HG02623 (cell line): Measurements from ENCODE around the gene WNT6.

Experiments used
- ATAC-seq: cut with Tn5 transposase; IDR thresholded peaks from one replicate; pipeline ENCODE4 v1.9.1; 2021; ENCODE audit warnings: moderate library complexity; ENCODE audit not compliant: unreplicated experiment

The WNT6 gene

GRCh38 chr2:218859556-218859987 lies at the start of gene WNT6:
WNT6 (plus strand) TSS chr2:218859805; CDS start chr2:218860038, 233 bp downstream.
- no peak for ATAC-seq

DNA sequence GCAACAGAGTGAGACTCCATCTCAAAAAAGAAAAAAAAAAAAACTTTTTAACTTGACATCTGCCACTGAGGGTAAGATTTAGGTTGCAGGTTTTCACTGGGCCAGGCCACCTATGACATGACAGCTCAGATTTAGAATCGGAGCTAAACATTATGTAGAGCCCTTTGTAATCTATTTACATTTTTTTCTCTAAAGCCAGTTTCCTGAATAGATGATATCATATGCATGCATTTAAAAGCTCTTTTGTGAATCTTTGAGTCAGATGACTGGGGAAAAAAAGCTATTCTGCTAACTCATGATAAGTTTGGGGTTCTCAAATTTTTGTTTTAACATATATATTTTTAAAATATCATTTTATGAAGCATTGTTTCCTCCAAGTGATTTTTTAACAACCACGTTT lies 49.3 kb upstream of the WNT6 start:
- no peak for ATAC-seq

DNA sequence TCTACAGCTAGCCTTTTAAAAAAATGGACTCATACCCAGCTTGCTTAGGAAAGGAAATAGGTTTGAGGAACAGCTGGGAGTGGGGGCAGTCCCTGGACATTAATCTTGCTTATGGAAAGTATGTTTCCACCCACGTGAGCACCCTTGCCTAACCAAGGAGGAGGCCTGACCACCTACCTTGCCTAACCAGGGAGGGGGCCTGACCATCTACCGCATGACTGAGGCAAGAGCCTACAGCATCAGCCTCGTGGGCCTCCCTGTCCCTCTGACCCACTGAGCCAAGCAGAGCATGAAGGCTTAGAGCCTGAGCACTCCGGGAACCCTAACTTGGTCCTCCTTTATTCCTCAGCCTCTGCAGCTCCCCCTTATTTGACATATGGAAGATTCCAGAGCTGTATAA lies 48.2 kb upstream of the WNT6 start:
- no peak for ATAC-seq

DNA sequence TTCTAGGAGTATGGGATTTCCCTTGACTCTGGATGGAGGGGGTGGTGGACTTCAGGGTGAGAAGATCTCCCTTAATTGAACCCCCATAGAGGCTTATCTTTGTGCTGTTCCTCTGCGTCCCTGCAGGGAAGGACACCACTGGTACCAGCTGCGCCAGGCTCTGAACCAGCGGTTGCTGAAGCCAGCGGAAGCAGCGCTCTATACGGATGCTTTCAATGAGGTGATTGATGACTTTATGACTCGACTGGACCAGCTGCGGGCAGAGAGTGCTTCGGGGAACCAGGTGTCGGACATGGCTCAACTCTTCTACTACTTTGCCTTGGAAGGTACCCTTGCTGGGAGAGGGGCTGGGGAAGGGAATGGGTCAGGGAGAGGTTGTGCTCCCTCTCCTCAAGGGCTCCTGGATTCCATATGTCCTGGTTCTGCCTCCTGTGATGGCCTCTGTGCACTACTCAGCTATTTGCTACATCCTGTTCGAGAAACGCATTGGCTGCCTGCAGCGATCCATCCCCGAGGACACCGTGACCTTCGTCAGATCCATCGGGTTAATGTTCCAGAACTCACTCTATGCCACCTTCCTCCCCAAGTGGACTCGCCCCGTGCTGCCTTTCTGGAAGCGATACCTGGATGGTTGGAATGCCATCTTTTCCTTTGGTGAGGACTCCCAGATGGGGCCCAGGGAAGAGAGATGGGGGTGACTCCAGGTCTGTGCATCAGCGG lies 47.3 kb upstream of the WNT6 start:
- ATAC-seq, result no peak

GRCh38 chr2:218812861-218813260 lies 46.7 kb upstream of the WNT6 start:
- no peak for ATAC-seq

GRCh38 chr2:218813771-218814460 lies 45.7 kb upstream of the WNT6 start:
- ATAC-seq, result no peak

DNA sequence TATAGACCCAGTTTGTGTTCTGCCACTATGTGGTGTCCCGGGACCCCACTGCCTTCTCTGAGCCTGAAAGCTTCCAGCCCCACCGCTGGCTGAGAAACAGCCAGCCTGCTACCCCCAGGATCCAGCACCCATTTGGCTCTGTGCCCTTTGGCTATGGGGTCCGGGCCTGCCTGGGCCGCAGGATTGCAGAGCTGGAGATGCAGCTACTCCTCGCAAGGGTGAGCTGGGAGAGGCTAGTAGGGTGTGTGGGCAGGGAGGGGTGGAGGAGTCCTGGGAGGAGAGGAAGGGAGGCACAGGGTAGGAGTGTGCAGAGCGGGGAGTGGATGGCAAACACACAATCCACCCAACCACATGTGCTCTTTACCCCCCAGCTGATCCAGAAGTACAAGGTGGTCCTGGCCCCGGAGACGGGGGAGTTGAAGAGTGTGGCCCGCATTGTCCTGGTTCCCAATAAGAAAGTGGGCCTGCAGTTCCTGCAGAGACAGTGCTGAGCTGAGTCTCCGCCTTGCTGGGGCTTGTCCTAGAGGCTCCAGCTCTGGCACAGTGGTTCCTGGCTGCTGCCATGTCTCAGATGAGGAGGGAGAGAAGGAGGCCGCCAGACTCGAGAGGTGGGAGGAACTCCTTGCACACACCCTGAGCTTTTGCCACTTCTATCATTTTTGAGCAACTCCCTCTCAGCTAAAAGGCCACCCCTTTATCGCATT lies 44.9 kb upstream of the WNT6 start:
- ATAC-seq, result no peak

DNA sequence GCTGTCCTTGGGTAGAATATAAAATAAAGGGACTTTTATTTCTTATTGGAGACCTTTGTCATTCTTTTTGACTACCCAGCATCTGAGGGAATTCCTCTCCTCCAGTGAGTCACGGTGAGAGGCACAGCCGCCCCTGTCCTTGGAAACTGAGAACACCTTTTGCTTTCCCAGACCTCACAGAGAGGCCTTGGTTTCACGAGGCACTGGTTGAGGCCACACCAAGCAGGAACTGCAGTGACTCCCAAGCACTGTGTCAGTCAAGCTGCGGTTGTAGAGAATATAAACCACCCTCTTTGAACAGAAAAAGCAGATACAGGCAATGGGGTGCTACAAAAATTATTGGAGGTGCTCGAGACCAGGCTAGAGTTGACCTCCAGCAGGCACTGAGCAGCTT lies 44.4 kb upstream of the WNT6 start:
- no peak for ATAC-seq

- ATAC-seq, result no peak
Observed at GRCh38 chr2:218815649-218816048, 44.0 kb upstream of the WNT6 start.

DNA sequence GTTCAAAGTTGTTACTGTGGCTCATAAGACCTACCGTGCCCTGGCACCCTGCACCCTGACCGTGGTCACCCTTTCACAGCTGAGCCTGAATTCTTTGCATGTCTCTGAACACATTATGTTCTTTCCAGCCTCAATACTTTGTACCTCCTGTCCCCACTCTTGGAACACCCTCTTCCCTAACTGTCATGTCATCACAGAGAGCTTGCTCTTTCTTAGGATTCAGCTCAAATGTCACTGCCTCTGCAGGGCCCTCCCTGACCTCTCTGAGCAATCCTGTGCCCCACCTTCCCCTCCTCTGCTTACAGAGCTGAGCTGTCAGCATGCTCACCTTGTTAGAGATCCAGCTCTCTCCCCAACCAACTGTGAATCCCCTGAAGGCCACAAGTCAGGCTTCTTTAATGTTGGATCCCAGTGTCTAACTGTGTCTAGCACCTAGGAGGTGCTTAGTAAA lies 43.0 kb upstream of the WNT6 start:
- no peak for ATAC-seq

- ATAC-seq, result no peak
Observed at GRCh38 chr2:218819093-218819492, 40.5 kb upstream of the WNT6 start.

DNA sequence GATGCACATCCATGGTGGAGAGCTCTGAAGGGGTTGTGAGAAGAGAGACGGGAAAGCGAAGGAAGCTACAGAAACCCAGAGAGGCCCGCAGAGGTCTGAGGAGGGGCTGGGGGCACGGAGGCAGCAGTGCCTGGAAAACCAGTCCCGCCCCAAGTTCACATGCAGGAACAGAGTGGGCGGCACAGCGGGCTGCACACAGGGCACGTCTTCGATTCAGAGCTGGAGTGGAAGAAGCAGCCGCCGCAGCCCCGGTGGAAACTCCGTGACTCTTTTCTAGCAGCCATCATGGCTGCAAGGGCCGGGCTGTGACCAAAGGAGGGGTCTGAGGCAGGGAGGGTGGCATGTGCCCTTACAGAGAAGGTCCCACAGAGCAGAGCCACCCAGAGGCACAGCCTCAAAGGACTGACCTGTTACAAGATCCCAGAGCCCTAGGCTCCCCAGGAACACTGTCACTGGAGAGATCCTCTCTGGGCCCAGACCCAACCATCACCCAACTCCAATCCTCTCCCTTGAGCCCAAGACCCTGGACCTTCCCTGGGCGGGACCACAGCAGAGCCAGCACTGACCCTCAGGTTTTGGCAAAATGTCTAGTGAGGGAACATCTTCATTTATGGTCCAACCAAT lies 38.7 kb upstream of the WNT6 start:
- ATAC-seq, result no peak

DNA sequence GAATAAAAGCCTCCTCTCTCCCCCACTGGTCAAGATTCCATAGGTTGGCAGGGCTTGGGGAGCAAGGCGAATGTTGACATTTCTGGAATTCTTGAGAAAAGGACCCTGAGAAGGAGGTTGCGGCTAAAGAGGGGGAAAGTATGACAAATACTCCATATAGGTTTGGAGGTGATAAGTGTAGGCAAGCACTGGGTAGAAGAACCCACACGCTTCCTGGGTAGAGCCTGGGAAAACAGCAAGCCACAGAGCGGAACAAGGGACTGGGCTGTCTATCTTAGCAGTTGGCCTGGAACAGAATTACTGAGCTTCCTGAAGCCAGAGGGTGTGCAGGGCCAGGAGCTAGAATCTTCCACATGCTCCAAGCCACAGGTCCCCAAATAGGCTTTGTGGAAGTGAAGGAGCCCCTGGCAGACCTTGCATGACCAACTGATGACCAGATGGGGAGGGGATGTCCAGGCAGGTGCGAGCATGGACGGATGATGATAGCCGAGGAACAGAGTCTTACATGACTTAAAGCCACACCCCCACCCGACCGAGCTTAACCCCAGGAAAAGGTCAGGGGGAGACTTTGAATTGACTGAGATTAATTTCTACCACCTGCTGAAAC lies 37.9 kb upstream of the WNT6 start:
- ATAC-seq, result no peak

- ATAC-seq, result no peak
Observed at GRCh38 chr2:218822622-218823021, 37.0 kb upstream of the WNT6 start.

- no peak for ATAC-seq
Observed at GRCh38 chr2:218823196-218823855, 36.3 kb upstream of the WNT6 start.

- ATAC-seq, result no peak
Observed at GRCh38 chr2:218824004-218824403, 35.6 kb upstream of the WNT6 start.

GRCh38 chr2:218826791-218827190 lies 32.8 kb upstream of the WNT6 start:
- no peak for ATAC-seq

GRCh38 chr2:218827701-218828476 lies 31.7 kb upstream of the WNT6 start:
- ATAC-seq, result no peak

DNA sequence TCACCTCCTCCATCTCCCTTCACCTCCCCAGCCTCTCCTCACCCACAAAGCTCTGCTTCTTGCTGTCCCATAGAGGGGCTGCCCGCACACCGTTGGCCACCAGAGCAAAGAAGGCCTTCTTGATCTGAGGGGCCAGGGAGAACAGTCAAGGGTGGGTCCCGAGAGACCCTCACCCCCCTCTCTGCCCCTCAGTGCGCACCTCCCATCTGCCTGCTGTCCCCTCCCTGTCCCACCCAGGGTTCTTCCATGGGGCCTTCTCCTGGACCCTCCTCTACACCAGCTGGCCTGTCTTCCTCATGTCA lies 31.2 kb upstream of the WNT6 start:
- no peak for ATAC-seq

DNA sequence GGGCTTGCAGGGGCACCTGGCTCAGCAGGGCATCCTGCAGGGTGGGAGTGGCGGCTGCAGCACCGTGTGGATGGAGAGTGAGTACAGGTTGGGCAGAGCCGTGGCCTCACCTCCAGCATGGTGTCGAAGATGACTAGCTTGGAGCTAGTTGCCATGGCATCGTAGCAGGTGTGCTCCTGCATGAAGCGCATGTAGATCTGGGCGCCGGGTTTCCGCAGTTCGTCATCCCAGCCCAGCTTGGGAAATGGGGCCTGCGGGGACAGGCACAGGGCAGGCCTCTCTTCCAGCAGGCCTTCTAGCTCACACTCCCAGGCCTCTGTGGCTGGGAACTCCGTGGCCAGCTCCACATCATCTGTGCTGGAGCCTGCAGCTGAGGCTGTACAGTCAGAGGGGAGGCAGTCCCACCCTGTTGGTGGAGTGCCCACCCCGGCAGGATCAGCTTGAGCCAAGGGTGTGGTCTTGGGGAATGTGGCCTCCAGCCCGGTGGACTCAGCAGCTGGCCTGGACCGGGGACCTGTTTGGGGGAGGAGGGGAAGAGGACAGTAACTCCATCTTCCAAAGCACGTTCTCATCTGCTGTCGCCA lies 29.6 kb upstream of the WNT6 start:
- no peak for ATAC-seq
